HepG2 (cell line): ENCODE measurements around the gene SEMA3F. TPM values are rescaled to one million over a fixed set of nuclear protein-coding genes. Genes with fewer than 3 reads are reported as not detected.
A peak's percentile ranks its signal among the peaks of the same experiment; 100 is the strongest.

Source experiments
- AKAP8 ChIP-seq: sonication (generic); formaldehyde crosslinking; IDR thresholded peaks from 2 replicates; pipeline ENCODE4 v1.5.1; 2020; ENCODE audit warnings: mild to moderate bottlenecking, missing genetic modification reagents
- ATF3 ChIP-seq: sonication (generic); formaldehyde crosslinking; IDR thresholded peaks from 2 replicates; pipeline ENCODE4 v1.4.0; 2020; ENCODE audit warnings: missing genetic modification reagents
- FUBP1 ChIP-seq: sonication (generic); formaldehyde crosslinking; IDR thresholded peaks from 2 replicates; pipeline ENCODE4 v1.5.1; 2020; ENCODE audit warnings: missing genetic modification reagents, mild to moderate bottlenecking, borderline replicate concordance
- JDP2 ChIP-seq: sonication (generic); formaldehyde crosslinking; IDR thresholded peaks from 2 replicates; pipeline ENCODE4 v1.8.1; 2022; ENCODE audit warnings: missing genetic modification reagents, borderline replicate concordance
- POLR2AphosphoS2 ChIP-seq: IDR thresholded peaks from 2 replicates; pipeline ENCODE4 v1.6.1; 2011; ENCODE audit warnings: low read depth, low read length, improper control_type of control experiment
- TCF7L2 ChIP-seq: IDR thresholded peaks from 2 replicates; pipeline ENCODE4 v1.6.1; 2011; ENCODE audit warnings: mild to moderate bottlenecking, low read depth, low read length, moderate library complexity
- YY1 ChIP-seq: IDR thresholded peaks from 2 replicates; pipeline ENCODE4 v1.6.1; 2011; ENCODE audit warnings: low read length, low read depth, moderate library complexity, mild to moderate bottlenecking; ENCODE audit not compliant: insufficient read depth, insufficient replicate concordance
- ZNF318 ChIP-seq: sonication (generic); formaldehyde crosslinking; IDR thresholded peaks from 2 replicates; pipeline ENCODE4 v1.4.0; 2020; ENCODE audit warnings: mild to moderate bottlenecking, missing genetic modification reagents
- ZNF510 ChIP-seq: sonication (generic); formaldehyde crosslinking; IDR thresholded peaks from 2 replicates; pipeline ENCODE4 v1.4.0; 2020; ENCODE audit warnings: low read depth, mild to moderate bottlenecking, missing genetic modification reagents
- ZNF567 ChIP-seq: sonication (generic); formaldehyde crosslinking; IDR thresholded peaks from 2 replicates; pipeline ENCODE4 v1.8.1; 2023; ENCODE audit warnings: mild to moderate bottlenecking, missing genetic modification reagents, borderline replicate concordance
- ZNF572 ChIP-seq: sonication (generic); formaldehyde crosslinking; IDR thresholded peaks from 2 replicates; pipeline ENCODE4 v1.5.1; 2020; ENCODE audit warnings: mild to moderate bottlenecking, missing genetic modification reagents
- ZNF576 ChIP-seq: sonication (generic); formaldehyde crosslinking; IDR thresholded peaks from 2 replicates; pipeline ENCODE4 v1.4.0; 2020; ENCODE audit warnings: mild to moderate bottlenecking, missing genetic modification reagents
- polyA plus RNA-seq, 8 experiments: library from polyadenylated mRNA; depleted of rRNA in 3 of 8; stranded (reverse) in 7 of 8; unstranded in 1 of 8; fragments of >200 nt; fragmentation: Illumina TruSeq in 4 of 8; extraction: Trizol in 4 of 8; gene quantifications; 2 replicates each; pipeline versions ENCODE4 v1.2.1 to v1.2.3, GENCODE V29; 2011 to 2016; ENCODE audit warnings: low read depth in 4 of 8, missing spikeins in 1 of 8, mixed read lengths in 1 of 8; ENCODE audit not compliant: insufficient read depth in 1 of 8
- total RNA-seq, 5 experiments: library from RNA; depleted of rRNA; stranded (reverse); fragments of >200 nt; fragmentation: Illumina TruSeq; extraction: Trizol; gene quantifications; 2 replicates each; pipeline ENCODE4 v1.2.3, GENCODE V29; 2016; ENCODE audit warnings: low read depth in 1 of 5

SEMA3F gene
- total and polyA plus RNA-seq, 2 of the 13 experiments (the other 11 are each of a cell fraction or from before 2014, with no cell fraction given) = 7.6 to 17.2 TPM

GRCh38 chr3:50195501-50196252 lies 40.6 kb downstream of the SEMA3F start (continued):
- TF ChIP-seq ZNF567 (CRISPR knock-in tag) = no peak
- TF ChIP-seq JDP2 (CRISPR knock-in tag) = peak; percentile 57; the same call in 1 of the 2 replicates
- peak; percentile 83; the same call in 1 of the 2 replicates for TF ChIP-seq ZNF510 (CRISPR knock-in tag)
- peak; percentile 95 for TF ChIP-seq ZNF318
- TF ChIP-seq FUBP1 = no peak
- TF ChIP-seq AKAP8 = no peak
- TF ChIP-seq YY1 = no peak
- no peak for TF ChIP-seq POLR2AphosphoS2
- TF ChIP-seq TCF7L2 = no peak
- TF ChIP-seq ATF3 (CRISPR knock-in tag) = peak; percentile 61; the same call in 1 of the 2 replicates
- TF ChIP-seq ZNF576 (CRISPR knock-in tag) = no peak
- no peak for TF ChIP-seq ZNF572 (CRISPR knock-in tag)
